ENCODE data around the gene FBXO34.

GRCh38 chr14:55399183-55399582 lies 128.0 kb downstream of the FBXO34 start:
- no peak for TF ChIP-seq ZNF8 (CRISPR knock-in tag; IDR thresholded peaks at IDR 0.05)
- TF ChIP-seq PATZ1 (CRISPR knock-in tag; IDR thresholded peaks at IDR 0.05; ENCODE audit: borderline replicate concordance) = no peak
- TF ChIP-seq RARB (CRISPR knock-in tag; IDR thresholded peaks at IDR 0.05) = no peak
- no peak for TF ChIP-seq OSR1 (CRISPR knock-in tag; IDR thresholded peaks at IDR 0.05)
- TF ChIP-seq ISL1 (CRISPR knock-in tag; IDR thresholded peaks at IDR 0.05) = no peak
- no peak for TF ChIP-seq ARNTL (CRISPR knock-in tag; IDR thresholded peaks at IDR 0.05; ENCODE audit: borderline replicate concordance, low read depth)
- TF ChIP-seq ZFP30 (CRISPR knock-in tag; IDR thresholded peaks at IDR 0.05) = no peak
